Peyer's patch (tissue), 4 donors: ENCODE results near the gene BLOC1S5.

ENCODE experiments used
- CTCF ChIP-seq, 6 experiments: fragments of 450-650 bp in 4 of 6; fragments of 200-600 bp in 2 of 6; sonication (generic) in 1 of 6; IDR thresholded peaks; one replicate each; pipeline ENCODE4 v1.5.1; 2017 to 2019; ENCODE audit warnings: antibody characterized with exemption in 6 of 6, mild to moderate bottlenecking in 3 of 6, moderate library complexity in 1 of 6
- POLR2A ChIP-seq, 2 donors: fragments of 450-650 bp; IDR thresholded peaks; one replicate each; pipeline ENCODE4 v1.5.1; 2017; ENCODE audit warnings: antibody characterized with exemption in 2 of 2, mild to moderate bottlenecking in 2 of 2, moderate library complexity in 2 of 2

- TF ChIP-seq CTCF (IDR thresholded peaks at IDR 0.05) = no peak
- TF ChIP-seq POLR2A (IDR thresholded peaks at IDR 0.05) = no peak
Measured at GRCh38 chr6:7973584-7973983, 90.6 kb downstream of the BLOC1S5 start.
